HG02943 (cell line): ENCODE data around the gene TRIP13.

Source experiments
- ATAC-seq: cut with Tn5 transposase; IDR thresholded peaks from one replicate; pipeline ENCODE4 v1.9.1; 2021; ENCODE audit warnings: mild to moderate bottlenecking, low read depth, moderate library complexity; ENCODE audit not compliant: unreplicated experiment

Gene TRIP13

GRCh38 chr5:963673-964531 is 71.2 kb downstream of the TRIP13 start:
- ATAC-seq: peak; percentile 72

GRCh38 chr5:964821-965220 is 72.1 kb downstream of the TRIP13 start:
- no peak for ATAC-seq

GRCh38 chr5:965604-966344 is 73.1 kb downstream of the TRIP13 start:
- no peak for ATAC-seq

- ATAC-seq: no peak
Measured at GRCh38 chr5:966345-966710, 73.6 kb downstream of the TRIP13 start.

GRCh38 chr5:966941-967340 is 74.3 kb downstream of the TRIP13 start:
- no peak for ATAC-seq
